Ishikawa (cell line): Measurements from ENCODE around the gene SEC61G.
A peak's percentile ranks its signal among the peaks of the same experiment; 100 is the strongest.

Experiments used
- CEBPB ChIP-seq: IDR thresholded peaks from 2 replicates; pipeline ENCODE4 v1.6.1; 2012
- CREB1 ChIP-seq: IDR thresholded peaks from 2 replicates; pipeline ENCODE4 v1.6.1; 2012; ENCODE audit warnings: low read depth
- EGR1 ChIP-seq: IDR thresholded peaks from 2 replicates; pipeline ENCODE4 v1.6.1; 2012
- EP300 ChIP-seq: IDR thresholded peaks from 2 replicates; pipeline ENCODE4 v1.6.1; 2012; ENCODE audit warnings: borderline replicate concordance
- FOXM1 ChIP-seq: IDR thresholded peaks from 2 replicates; pipeline ENCODE4 v1.6.1; 2012; ENCODE audit warnings: low read depth, borderline replicate concordance
- NFIC ChIP-seq: IDR thresholded peaks from 2 replicates; pipeline ENCODE4 v1.6.1; 2012
- RAD21 ChIP-seq: IDR thresholded peaks from 2 replicates; pipeline ENCODE4 v1.6.1; 2012; ENCODE audit warnings: low read depth
- TAF1 ChIP-seq: IDR thresholded peaks from 2 replicates; pipeline ENCODE4 v1.6.1; 2012; ENCODE audit warnings: low read depth, mild to moderate bottlenecking
- TCF12 ChIP-seq: IDR thresholded peaks from 2 replicates; pipeline ENCODE4 v1.6.1; 2012; ENCODE audit warnings: low read depth
- TEAD4 ChIP-seq: IDR thresholded peaks from 2 replicates; pipeline ENCODE4 v1.6.1; 2012
- YY1 ChIP-seq: IDR thresholded peaks from 2 replicates; pipeline ENCODE4 v1.6.1; 2012; ENCODE audit warnings: low read depth
- ZBTB7A ChIP-seq: IDR thresholded peaks from 2 replicates; pipeline ENCODE4 v1.6.1; 2012; ENCODE audit warnings: low read depth
- TF ChIP-seq, protein P1 (sequence below): IDR thresholded peaks from 2 replicates; pipeline ENCODE4 v1.6.1; 2012
- TF ChIP-seq, protein P2 (sequence below): IDR thresholded peaks from 2 replicates; pipeline ENCODE4 v1.6.1; 2012
- TF ChIP-seq, protein P3 (sequence below): IDR thresholded peaks from 2 replicates; pipeline ENCODE4 v1.6.1; 2012; ENCODE audit warnings: low read depth, mild to moderate bottlenecking

Gene SEC61G

DNA sequence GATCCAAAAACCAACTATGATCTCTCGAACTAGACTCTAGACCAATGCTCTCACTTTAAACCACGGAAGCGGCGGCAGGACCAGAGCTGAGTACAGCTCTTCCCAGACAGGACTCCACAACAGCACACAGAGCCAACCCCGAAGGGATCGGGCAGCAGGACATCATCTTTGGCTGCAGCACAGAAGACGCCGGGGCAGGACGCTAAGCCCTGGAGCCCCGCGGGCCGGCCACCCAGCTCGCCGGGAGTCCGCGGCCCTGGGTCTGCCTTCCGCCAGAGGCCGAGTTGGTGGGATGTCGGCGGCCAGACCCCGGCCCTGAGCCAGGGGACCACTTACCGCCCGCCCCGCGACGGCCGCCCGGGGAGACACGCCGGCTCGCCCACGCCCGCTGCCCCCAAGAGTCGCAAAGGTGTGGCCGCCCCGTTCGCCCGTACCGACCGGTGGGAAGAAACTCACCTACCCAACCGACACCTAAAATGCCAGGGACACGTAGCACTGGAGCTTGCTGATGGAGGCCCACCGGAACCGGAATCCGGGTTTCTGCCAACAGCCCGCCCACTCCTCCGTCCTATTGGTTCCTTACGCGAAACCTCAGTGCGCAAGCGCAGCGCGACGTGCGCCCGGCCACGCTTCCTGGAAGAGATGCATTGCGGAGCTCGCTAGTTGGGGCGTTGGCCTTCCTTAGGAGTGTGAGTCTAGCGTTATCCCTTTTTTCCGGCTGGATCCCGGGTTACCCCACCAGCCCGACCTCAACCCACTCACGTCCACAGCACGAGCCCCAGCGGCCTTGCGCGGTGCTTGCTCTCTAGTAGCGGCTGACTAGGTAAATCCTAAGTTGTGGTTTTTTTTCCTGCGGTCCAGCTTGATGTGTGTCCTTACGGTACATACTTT, at the start of gene SEC61G:
Gene SEC61G, minus strand, starts transcription at position 510 of the 891 bp plus-strand sequence. CDS start 1,623 bp downstream, outside the sequence.
- TF ChIP-seq, protein P1, sequence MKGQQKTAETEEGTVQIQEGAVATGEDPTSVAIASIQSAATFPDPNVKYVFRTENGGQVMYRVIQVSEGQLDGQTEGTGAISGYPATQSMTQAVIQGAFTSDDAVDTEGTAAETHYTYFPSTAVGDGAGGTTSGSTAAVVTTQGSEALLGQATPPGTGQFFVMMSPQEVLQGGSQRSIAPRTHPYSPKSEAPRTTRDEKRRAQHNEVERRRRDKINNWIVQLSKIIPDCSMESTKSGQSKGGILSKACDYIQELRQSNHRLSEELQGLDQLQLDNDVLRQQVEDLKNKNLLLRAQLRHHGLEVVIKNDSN = no peak
- TF ChIP-seq CREB1 (0 out of 2 replicates have a peak, but pooled peaks have one; percentile 45), TCF12 (peak; percentile 35; the same call in 1 of the 2 replicates), EP300 (no peak), FOXM1 (no peak), TAF1 (peak; percentile 88)
- TF ChIP-seq, protein P2, sequence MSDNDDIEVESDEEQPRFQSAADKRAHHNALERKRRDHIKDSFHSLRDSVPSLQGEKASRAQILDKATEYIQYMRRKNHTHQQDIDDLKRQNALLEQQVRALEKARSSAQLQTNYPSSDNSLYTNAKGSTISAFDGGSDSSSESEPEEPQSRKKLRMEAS = peak; percentile 87

DNA sequence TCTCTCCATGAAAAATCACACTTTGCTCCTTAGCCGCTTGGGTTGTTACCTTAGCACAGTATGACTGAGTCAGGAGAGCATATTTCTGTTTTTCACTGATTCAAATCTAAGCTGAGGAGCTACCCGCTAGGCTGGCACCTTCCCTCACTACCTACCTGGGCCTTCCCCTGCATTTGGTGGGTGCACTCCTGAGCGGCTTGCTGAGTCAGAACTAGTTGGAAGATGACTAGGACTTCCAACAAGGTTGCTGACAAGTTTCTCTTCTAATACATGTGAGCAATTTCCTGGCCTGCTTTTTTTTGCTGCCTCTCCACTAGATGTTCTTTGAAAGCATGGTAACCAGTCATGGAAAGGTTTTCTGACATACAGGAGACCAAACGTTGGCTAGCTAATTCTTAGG, 43.8 kb upstream of the SEC61G start:
- no peak for TF ChIP-seq EGR1
- TF ChIP-seq, protein P1 = no peak

DNA sequence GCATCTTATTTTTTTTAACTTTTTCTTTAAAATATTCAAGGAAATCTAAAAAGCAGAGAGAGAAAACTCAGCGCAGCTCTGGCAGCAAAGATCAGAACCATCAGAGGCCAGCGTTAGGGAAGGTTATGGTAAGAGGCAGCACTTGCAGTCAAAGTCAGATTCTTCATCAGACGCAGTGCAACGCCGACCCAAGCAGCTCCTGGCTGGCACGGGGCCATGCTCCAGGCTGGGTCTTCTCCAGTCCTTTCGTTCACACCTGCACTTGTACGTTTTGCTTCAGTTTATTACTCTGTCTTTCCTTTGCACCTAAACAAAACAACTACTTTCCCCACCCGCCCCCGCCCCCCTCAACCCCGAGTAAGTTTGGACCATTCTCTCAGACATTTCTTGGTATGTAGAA, 43.1 kb upstream of the SEC61G start:
- no peak for TF ChIP-seq EGR1
- TF ChIP-seq CEBPB = no peak

DNA sequence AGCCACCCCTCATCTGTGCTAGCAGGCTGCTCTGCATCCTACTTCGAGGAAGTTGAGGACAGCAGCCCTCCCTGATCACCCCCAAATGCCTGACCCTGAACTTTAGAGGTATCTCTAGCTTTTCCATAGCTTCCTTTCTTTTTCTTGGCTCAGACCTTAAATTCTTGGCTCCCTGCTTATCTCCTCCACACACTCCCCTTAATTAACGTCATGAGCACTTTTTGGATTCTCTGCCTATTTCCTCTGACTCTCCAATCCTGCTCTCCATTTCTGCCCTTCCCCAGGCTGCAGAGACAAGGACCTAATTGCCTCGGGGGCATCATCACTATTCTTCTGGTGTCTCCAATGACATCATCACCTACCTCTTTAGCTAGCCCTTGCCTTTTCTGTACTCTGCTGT, 40.8 kb upstream of the SEC61G start:
- TF ChIP-seq, protein P3, sequence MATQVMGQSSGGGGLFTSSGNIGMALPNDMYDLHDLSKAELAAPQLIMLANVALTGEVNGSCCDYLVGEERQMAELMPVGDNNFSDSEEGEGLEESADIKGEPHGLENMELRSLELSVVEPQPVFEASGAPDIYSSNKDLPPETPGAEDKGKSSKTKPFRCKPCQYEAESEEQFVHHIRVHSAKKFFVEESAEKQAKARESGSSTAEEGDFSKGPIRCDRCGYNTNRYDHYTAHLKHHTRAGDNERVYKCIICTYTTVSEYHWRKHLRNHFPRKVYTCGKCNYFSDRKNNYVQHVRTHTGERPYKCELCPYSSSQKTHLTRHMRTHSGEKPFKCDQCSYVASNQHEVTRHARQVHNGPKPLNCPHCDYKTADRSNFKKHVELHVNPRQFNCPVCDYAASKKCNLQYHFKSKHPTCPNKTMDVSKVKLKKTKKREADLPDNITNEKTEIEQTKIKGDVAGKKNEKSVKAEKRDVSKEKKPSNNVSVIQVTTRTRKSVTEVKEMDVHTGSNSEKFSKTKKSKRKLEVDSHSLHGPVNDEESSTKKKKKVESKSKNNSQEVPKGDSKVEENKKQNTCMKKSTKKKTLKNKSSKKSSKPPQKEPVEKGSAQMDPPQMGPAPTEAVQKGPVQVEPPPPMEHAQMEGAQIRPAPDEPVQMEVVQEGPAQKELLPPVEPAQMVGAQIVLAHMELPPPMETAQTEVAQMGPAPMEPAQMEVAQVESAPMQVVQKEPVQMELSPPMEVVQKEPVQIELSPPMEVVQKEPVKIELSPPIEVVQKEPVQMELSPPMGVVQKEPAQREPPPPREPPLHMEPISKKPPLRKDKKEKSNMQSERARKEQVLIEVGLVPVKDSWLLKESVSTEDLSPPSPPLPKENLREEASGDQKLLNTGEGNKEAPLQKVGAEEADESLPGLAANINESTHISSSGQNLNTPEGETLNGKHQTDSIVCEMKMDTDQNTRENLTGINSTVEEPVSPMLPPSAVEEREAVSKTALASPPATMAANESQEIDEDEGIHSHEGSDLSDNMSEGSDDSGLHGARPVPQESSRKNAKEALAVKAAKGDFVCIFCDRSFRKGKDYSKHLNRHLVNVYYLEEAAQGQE = no peak
- TF ChIP-seq NFIC = no peak
- TF ChIP-seq, protein P2 = no peak
- TF ChIP-seq, protein P1 = no peak
- TF ChIP-seq TEAD4 = no peak
- TF ChIP-seq EP300 = no peak
- no peak for TF ChIP-seq CEBPB
- TF ChIP-seq CREB1 = no peak
- TF ChIP-seq YY1 = no peak
- no peak for TF ChIP-seq FOXM1
- no peak for TF ChIP-seq EGR1
- TF ChIP-seq TAF1 = no peak
- TF ChIP-seq ZBTB7A = no peak
- TF ChIP-seq TCF12 = no peak
- no peak for TF ChIP-seq RAD21

DNA sequence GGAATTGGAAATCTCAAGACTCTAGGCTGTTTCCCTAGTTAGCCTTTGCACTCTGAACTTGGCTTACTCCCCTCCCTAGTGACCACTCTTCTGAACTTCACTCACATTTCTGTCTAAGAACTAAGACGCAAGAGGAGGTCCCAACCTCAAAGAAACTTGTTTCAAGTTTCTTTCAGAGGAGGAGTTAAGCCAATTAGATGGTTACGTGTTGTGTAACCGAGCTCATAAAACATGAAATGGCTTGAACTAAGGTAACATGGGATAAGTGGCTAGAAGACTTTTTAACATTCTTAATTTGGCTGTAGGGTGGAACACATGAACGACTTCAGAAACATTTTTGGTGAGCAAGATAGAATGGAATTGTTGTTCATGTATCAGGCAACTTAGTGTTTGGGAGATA, 39.5 kb upstream of the SEC61G start:
- TF ChIP-seq NFIC (no peak), CEBPB (no peak), EP300 (no peak), TAF1 (no peak), TCF12 (no peak), CREB1 (no peak), RAD21 (no peak), TEAD4 (no peak), ZBTB7A (no peak), YY1 (no peak), FOXM1 (no peak)
- TF ChIP-seq, protein P1 = no peak
- TF ChIP-seq, protein P2 = no peak
- TF ChIP-seq, protein P3 = no peak
